SU-DHL-6 (cell line): ENCODE data around the gene VARS2.

ENCODE experiments used
- H2AFZ ChIP-seq: fragments of 200-600 bp; sonication (generic); 2 replicates; pipeline ENCODE4 v1.6.1; 2014; ENCODE audit warnings: low read depth, mild to moderate bottlenecking, moderate library complexity, mixed read lengths, antibody characterized with exemption, low read length; ENCODE audit not compliant: severe bottlenecking
- H3F3A ChIP-seq: fragments of 200-600 bp; shearing (Covaris generic); 2 replicates; pipeline ENCODE4 v1.6.0; 2016; ENCODE audit warnings: antibody characterized with exemption, mild to moderate bottlenecking; ENCODE audit not compliant: insufficient read depth
- H3K27ac ChIP-seq: fragments of 200-600 bp; sonication (generic); 2 replicates; pipeline ENCODE4 v1.5.1; 2016; ENCODE audit warnings: low read depth, mild to moderate bottlenecking, low read length, moderate library complexity, mixed read lengths
- H3K27me3 ChIP-seq: fragments of 200-600 bp; sonication (generic), shearing (Covaris generic); 2 replicates; pipeline ENCODE4 v1.6.0; 2014; ENCODE audit warnings: mild to moderate bottlenecking, low read length
- H3K36me3 ChIP-seq: fragments of 200-600 bp; sonication (generic); 2 replicates; pipeline ENCODE4 v1.6.1; 2014; ENCODE audit warnings: mild to moderate bottlenecking, low read length, mixed read lengths
- H3K4me2 ChIP-seq: fragments of 300-600, 200-600 bp; shearing (Covaris generic), sonication (generic); 2 replicates; pipeline ENCODE4 v1.6.0; 2014; ENCODE audit warnings: low read length, low read depth, mild to moderate bottlenecking; ENCODE audit not compliant: poor library complexity, severe bottlenecking
- H3K4me3 ChIP-seq: fragments of 200-600 bp; sonication (generic); 2 replicates; pipeline ENCODE4 v1.5.1; 2014; ENCODE audit warnings: antibody characterized with exemption, low read length, mild to moderate bottlenecking, mixed read lengths; ENCODE audit not compliant: insufficient read depth, poor library complexity, severe bottlenecking
- H3K79me2 ChIP-seq: fragments of 200-600 bp; sonication (generic); 2 replicates; pipeline ENCODE4 v1.6.1; 2014; ENCODE audit warnings: mild to moderate bottlenecking, low read length, moderate library complexity; ENCODE audit not compliant: insufficient read depth
- H3K9ac ChIP-seq: fragments of 200-600 bp; sonication (generic); 2 replicates; pipeline ENCODE4 v1.7.0; 2014; ENCODE audit warnings: mild to moderate bottlenecking, low read length
- H3K9me2 ChIP-seq: fragments of 200-600 bp; sonication (generic); replicated peaks from 2 replicates; pipeline ENCODE4 v1.6.1; 2014; ENCODE audit warnings: low read length; ENCODE audit not compliant: insufficient read depth
- H3K9me3 ChIP-seq: fragments of 200-600 bp; sonication (generic); 2 replicates; pipeline ENCODE4 v1.6.1; 2014; ENCODE audit warnings: low read length, mixed read lengths; ENCODE audit not compliant: insufficient read depth
- H4K20me1 ChIP-seq: fragments of 200-600 bp; sonication (generic); 2 replicates; pipeline ENCODE4 v1.6.1; 2014; ENCODE audit warnings: low read depth, mild to moderate bottlenecking, antibody characterized with exemption, low read length, moderate library complexity, mixed read lengths
- CTCF ChIP-seq: fragments of 200-600 bp; sonication (generic); IDR thresholded peaks from one replicate; pipeline ENCODE4 v1.5.1; 2017; ENCODE audit warnings: antibody characterized with exemption, mild to moderate bottlenecking, low read length, moderate library complexity; ENCODE audit not compliant: insufficient read depth, poor library complexity, severe bottlenecking
- EZH2phosphoT487 ChIP-seq: fragments of 200-600 bp; sonication (generic), shearing (Covaris generic); conservative IDR thresholded peaks from 2 replicates; pipeline ENCODE4 v1.6.1; 2018; ENCODE audit warnings: mild to moderate bottlenecking, antibody characterized with exemption, low read length, moderate library complexity, mixed read lengths

The VARS2 gene

GRCh38 chr6:30889921-30890645 lies 24.0 kb upstream of the VARS2 start:
- Histone ChIP-seq H3K4me3 (no peak overlapping the region), H3K9me3 (no peaks in the 10 kb centered on the region), H3K36me3 (no peaks in the 10 kb centered on the region), H3K9me2 (no peaks in the 10 kb centered on the region), H3K9ac (no peak overlapping the region), H3K27me3 (no peaks in the 10 kb centered on the region), H3K4me2 (no peak overlapping the region), H3F3A (no peaks in the 10 kb centered on the region), H2AFZ (no peak overlapping the region), H3K27ac (no peak overlapping the region), H4K20me1 (no peaks in the 10 kb centered on the region), H3K79me2 (no peaks in the 10 kb centered on the region)
- TF ChIP-seq EZH2phosphoT487 = no peak
- TF ChIP-seq CTCF = no peak

- H3K79me2 ChIP-seq = no peaks in the 10 kb centered on the region
- H3K9me3 ChIP-seq = no peaks in the 10 kb centered on the region
- H3K36me3 ChIP-seq = no peaks in the 10 kb centered on the region
- no peaks in the 10 kb centered on the region for H3K27me3 ChIP-seq
- H3K9ac ChIP-seq = no peak overlapping the region
- H3K27ac ChIP-seq = no peak overlapping the region
- TF ChIP-seq EZH2phosphoT487 (no peak), CTCF (no peak)
- H3K4me3 ChIP-seq = no peak overlapping the region
- no peaks in the 10 kb centered on the region for H4K20me1 ChIP-seq
- H3K9me2 ChIP-seq = no peaks in the 10 kb centered on the region
- no peaks in the 10 kb centered on the region for H3F3A ChIP-seq
- H3K4me2 ChIP-seq = no peak overlapping the region
- no peak overlapping the region for H2AFZ ChIP-seq
Observed at GRCh38 chr6:30890646-30891449, 23.2 kb upstream of the VARS2 start.

- H3K9me2 ChIP-seq = no peaks in the 10 kb centered on the region
- no peak overlapping the region for H3K4me2 ChIP-seq
- no peaks in the 10 kb centered on the region for H3K36me3 ChIP-seq
- no peak for TF ChIP-seq EZH2phosphoT487
- no peak for TF ChIP-seq CTCF
- H2AFZ ChIP-seq = no peak overlapping the region
- H3K9ac ChIP-seq = no peak overlapping the region
- no peak overlapping the region for H3K27ac ChIP-seq
- H4K20me1 ChIP-seq = no peaks in the 10 kb centered on the region
- H3K9me3 ChIP-seq = no peaks in the 10 kb centered on the region
- no peaks in the 10 kb centered on the region for H3K79me2 ChIP-seq
- no peaks in the 10 kb centered on the region for H3F3A ChIP-seq
- H3K27me3 ChIP-seq = no peaks in the 10 kb centered on the region
- H3K4me3 ChIP-seq = no peak overlapping the region
Observed at GRCh38 chr6:30891450-30891723, 22.7 kb upstream of the VARS2 start.
